HepG2 (cell line): ENCODE data around the gene RAB11FIP2. TPM values are rescaled to one million over a fixed set of nuclear protein-coding genes. Genes with fewer than 3 reads are reported as not detected.

Experiments
- ATAC-seq: fragments of 200-7000 bp; cut with Tn5 transposase; 3 replicates; pipeline ENCODE4 v1.9.1; 2020; ENCODE audit warnings: mild to moderate bottlenecking, moderate library complexity
- BruUV-seq: library from RNA; stranded (reverse); fragments of 400-500 nt; replicated peaks from 2 replicates; lab custom pipeline; 2021; lab: Mats Ljungman, UMichigan
- CTCF ChIA-PET: fragments of 300-600 bp; formaldehyde crosslinking; extraction: SDS; loops from one replicate; lab custom pipeline; 2021; ENCODE audit warnings: low total read pairs, inconsistent platforms, low intra/inter-chr PET ratio; lab: Yijun Ruan, JAX
- POLR2A ChIA-PET: fragments of 350-600 bp; sonication (Branson Sonifier 250); formaldehyde crosslinking; loops from one replicate; lab custom pipeline; 2020; ENCODE audit warnings: antibody characterized with exemption, inconsistent platforms; lab: Yijun Ruan, JAX
- DNase-seq: peaks from one replicate; pipeline ENCODE4 v3.0.0-alpha.2; 2015; ENCODE audit warnings: low spot score
- FAIRE-seq: peaks from 3 replicates; lab custom pipeline; 2011; peaks lifted over from hg19 to GRCh38; lab: Jason Lieb, UNC
- H2AFZ ChIP-seq: one replicate; pipeline ENCODE4 v1.6.1; 2011; ENCODE audit warnings: low read length, inconsistent platforms
- H3K27ac ChIP-seq: fragments of 300-600 bp; 3 replicates; pipeline ENCODE4 v1.8.0; 2011; ENCODE audit warnings: mixed run types, mild to moderate bottlenecking, mixed read lengths, low read length, inconsistent platforms; ENCODE audit not compliant: insufficient read depth; ENCODE audit errors: extremely low read length
- H3K27me3 ChIP-seq, 2 experiments: fragments of 200-600 bp in 1 of 2; 2 replicates in 1 of 2; 3 replicates in 1 of 2; pipeline versions ENCODE4 v1.6.0 to v1.8.0; 2011; ENCODE audit warnings: low read length in 2 of 2, mild to moderate bottlenecking in 2 of 2, moderate library complexity in 2 of 2, inconsistent platforms in 1 of 2; ENCODE audit not compliant: insufficient read depth in 2 of 2, control insufficient read depth in 1 of 2
- H3K36me3 ChIP-seq, 2 experiments: fragments of 200-600 bp in 1 of 2; replicated peaks in 1 of 2; 2 replicates in 1 of 2; 3 replicates in 1 of 2; pipeline versions ENCODE4 v1.5.1 to v1.8.0; 2011; ENCODE audit warnings: low read length in 2 of 2, inconsistent platforms in 1 of 2; ENCODE audit not compliant: insufficient read depth in 2 of 2, control insufficient read depth in 1 of 2
- H3K4me1 ChIP-seq: 2 replicates; pipeline ENCODE4 v1.5.1; 2012; ENCODE audit warnings: low read length, inconsistent platforms; ENCODE audit not compliant: insufficient read depth
- H3K4me2 ChIP-seq: 2 replicates; pipeline ENCODE4 v1.6.0; 2011; ENCODE audit warnings: low read depth, low read length, inconsistent platforms
- H3K4me3 ChIP-seq, 3 experiments: fragments of 200-600 bp in 1 of 3; sonication (generic), shearing (Covaris generic) in 1 of 3; replicated peaks in 1 of 3; 2 replicates each; pipeline ENCODE4 v1.5.1; 2011 to 2016; ENCODE audit warnings: low read length in 3 of 3, inconsistent platforms in 2 of 3, low read depth in 2 of 3, mild to moderate bottlenecking in 2 of 3, control low read depth in 1 of 3, mixed read lengths in 1 of 3; ENCODE audit not compliant: insufficient read depth in 1 of 3
- H3K79me2 ChIP-seq: one replicate; pipeline ENCODE4 v1.6.1; 2011; ENCODE audit warnings: low read length, inconsistent platforms; ENCODE audit not compliant: insufficient read depth
- H3K9ac ChIP-seq: 2 replicates; pipeline ENCODE4 v1.6.0; 2011; ENCODE audit warnings: mild to moderate bottlenecking, low read depth, low read length, inconsistent platforms; ENCODE audit not compliant: insufficient read depth
- H3K9me3 ChIP-seq: 2 replicates; pipeline ENCODE4 v1.5.1; 2012; ENCODE audit warnings: mild to moderate bottlenecking, low read length
- H4K20me1 ChIP-seq: 2 replicates; pipeline ENCODE4 v1.6.0; 2011; ENCODE audit warnings: inconsistent platforms, mild to moderate bottlenecking, low read length, moderate library complexity; ENCODE audit not compliant: insufficient read depth
- KLF9 ChIP-seq: IDR thresholded peaks from 2 replicates; pipeline ENCODE4 v1.6.1; 2016; ENCODE audit warnings: low read depth
- NFKBIZ ChIP-seq: IDR thresholded peaks from 2 replicates; pipeline ENCODE4 v1.6.1; 2018; ENCODE audit warnings: missing genetic modification reagents, missing compliant biosample characterization
- RELA ChIP-seq: sonication (generic); formaldehyde crosslinking; IDR thresholded peaks from 2 replicates; pipeline ENCODE4 v1.4.0; 2020; ENCODE audit warnings: missing genetic modification reagents
- SMYD3 ChIP-seq: sonication (generic); formaldehyde crosslinking; IDR thresholded peaks from 2 replicates; pipeline ENCODE4 v1.8.1; 2023; ENCODE audit warnings: mild to moderate bottlenecking, missing genetic modification reagents
- SOX13 ChIP-seq, 3 experiments: fragments of 450-650 bp in 1 of 3; sonication (generic) in 1 of 3; formaldehyde crosslinking in 1 of 3; IDR thresholded peaks in 2 of 3; conservative IDR thresholded peaks in 1 of 3; 2 replicates each; pipeline versions ENCODE4 v1.5.0 to v1.6.1; 2016 to 2020; ENCODE audit warnings: antibody characterized with exemption in 1 of 3, mild to moderate bottlenecking in 1 of 3, missing compliant biosample characterization in 1 of 3, missing genetic modification reagents in 1 of 3, moderate library complexity in 1 of 3
- SOX5 ChIP-seq: IDR thresholded peaks from 2 replicates; pipeline ENCODE4 v1.6.1; 2016; ENCODE audit warnings: borderline replicate concordance
- SOX6 ChIP-seq, 2 experiments: fragments of 450-650 bp in 1 of 2; sonication (generic) in 1 of 2; formaldehyde crosslinking in 1 of 2; IDR thresholded peaks; 2 replicates each; pipeline versions ENCODE4 v1.4.0 to v1.6.1; 2017 to 2020; ENCODE audit warnings: antibody characterized with exemption in 1 of 2, mild to moderate bottlenecking in 1 of 2, missing genetic modification reagents in 1 of 2
- TCF7L2 ChIP-seq: IDR thresholded peaks from 2 replicates; pipeline ENCODE4 v1.6.1; 2011; ENCODE audit warnings: mild to moderate bottlenecking, low read depth, low read length, moderate library complexity
- ZFP37 ChIP-seq: sonication (generic); formaldehyde crosslinking; IDR thresholded peaks from 2 replicates; pipeline ENCODE4 v1.4.0; 2020; ENCODE audit warnings: missing genetic modification reagents, borderline replicate concordance
- ZFYVE20 ChIP-seq: sonication (generic); formaldehyde crosslinking; IDR thresholded peaks from 2 replicates; pipeline ENCODE4 v1.8.0; 2023; ENCODE audit warnings: low read depth, mild to moderate bottlenecking, moderate library complexity, missing genetic modification reagents, borderline replicate concordance
- ZNF331 ChIP-seq: sonication (generic); formaldehyde crosslinking; IDR thresholded peaks from 2 replicates; pipeline ENCODE4 v1.4.0; 2020; ENCODE audit warnings: missing genetic modification reagents
- WGBS: methylation state at CpG from one replicate; pipeline ENCODE4 v1.1.6; 2017; ENCODE audit warnings: low lambda C conversion rate; 5-methylcytosine and 5-hydroxymethylcytosine counted together
- in situ Hi-C: cut with HindIII; loops from 2 replicates; pipeline ENCODE4 v1.10.0; 2017; ENCODE audit warnings: low pct_unique_long_range_greater_than_20kb; ENCODE audit not compliant: extremely low pct_ligation_motif_present
- intact Hi-C: fragments of 100-400 bp; cut with micrococcal nuclease; formaldehyde crosslinking; loops from one replicate; pipeline ENCODE4 v1.10.0; 2022; ENCODE audit not compliant: unreplicated experiment
- polyA plus RNA-seq, 8 experiments: library from polyadenylated mRNA; depleted of rRNA in 3 of 8; stranded (reverse) in 7 of 8; unstranded in 1 of 8; fragments of >200 nt; fragmentation: Illumina TruSeq in 4 of 8; extraction: Trizol in 4 of 8; gene quantifications; 2 replicates each; pipeline versions ENCODE4 v1.2.1 to v1.2.3, GENCODE V29; 2011 to 2016; ENCODE audit warnings: low read depth in 4 of 8, missing spikeins in 1 of 8, mixed read lengths in 1 of 8; ENCODE audit not compliant: insufficient read depth in 1 of 8
- total RNA-seq, 5 experiments: library from RNA; depleted of rRNA; stranded (reverse); fragments of >200 nt; fragmentation: Illumina TruSeq; extraction: Trizol; gene quantifications; 2 replicates each; pipeline ENCODE4 v1.2.3, GENCODE V29; 2016; ENCODE audit warnings: low read depth in 1 of 5
- TF ChIP-seq, protein P1 (sequence below): IDR thresholded peaks from 2 replicates; pipeline ENCODE4 v1.4.0; 2020; ENCODE audit warnings: mild to moderate bottlenecking, missing genetic modification reagents
- TF ChIP-seq, protein P2 (sequence below): sonication (generic); formaldehyde crosslinking; IDR thresholded peaks from 2 replicates; pipeline ENCODE4 v1.5.1; 2020; ENCODE audit warnings: missing genetic modification reagents, mild to moderate bottlenecking, borderline replicate concordance
- TF ChIP-seq, protein P3 (sequence below): IDR thresholded peaks from 2 replicates; pipeline ENCODE4 v1.6.1; 2016

Gene RAB11FIP2
- total and polyA plus RNA-seq, 2 of the 13 experiments (the other 11 are each of a cell fraction or from before 2014, with no cell fraction given): 4.7 to 13.0 TPM

DNA sequence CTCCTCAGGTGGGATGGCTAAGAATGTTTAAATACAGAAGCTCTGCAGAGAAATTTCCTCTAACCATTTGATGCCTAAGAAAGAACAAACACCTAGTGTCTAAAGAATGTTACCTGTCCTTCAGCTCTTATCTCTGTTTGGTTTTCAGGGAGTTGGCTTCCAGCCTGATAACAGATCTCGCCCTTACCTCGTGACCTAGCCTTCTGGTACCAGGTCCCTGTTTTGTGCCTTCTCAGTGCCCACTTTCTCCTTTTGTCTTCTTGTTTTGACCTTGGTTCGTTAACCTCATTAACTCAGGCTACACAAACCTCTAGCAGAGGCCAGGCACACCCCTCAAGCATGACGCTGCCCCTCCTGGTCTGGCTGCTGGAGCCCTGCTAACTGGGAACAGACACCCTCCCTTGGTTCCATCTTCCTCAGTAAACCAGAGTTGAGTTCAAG lies 16.1 kb upstream of the RAB11FIP2 start:
- H3K36me3 ChIP-seq: no peaks in the 10 kb centered on the region
- H3K79me2 ChIP-seq: no peaks in the 10 kb centered on the region
- H4K20me1 ChIP-seq: no peaks in the 10 kb centered on the region
- H3K27ac ChIP-seq: no peak overlapping the region
- peaks cover 12% of the 10 kb centered on the region for H3K4me1 ChIP-seq
- no peaks in the 10 kb centered on the region for H3K27me3 ChIP-seq
- TF ChIP-seq ZFP37: no peak
- TF ChIP-seq SOX5 (CRISPR knock-in tag): peak; percentile 24; the same call in 1 of the 2 replicates
- TF ChIP-seq, protein P1, sequence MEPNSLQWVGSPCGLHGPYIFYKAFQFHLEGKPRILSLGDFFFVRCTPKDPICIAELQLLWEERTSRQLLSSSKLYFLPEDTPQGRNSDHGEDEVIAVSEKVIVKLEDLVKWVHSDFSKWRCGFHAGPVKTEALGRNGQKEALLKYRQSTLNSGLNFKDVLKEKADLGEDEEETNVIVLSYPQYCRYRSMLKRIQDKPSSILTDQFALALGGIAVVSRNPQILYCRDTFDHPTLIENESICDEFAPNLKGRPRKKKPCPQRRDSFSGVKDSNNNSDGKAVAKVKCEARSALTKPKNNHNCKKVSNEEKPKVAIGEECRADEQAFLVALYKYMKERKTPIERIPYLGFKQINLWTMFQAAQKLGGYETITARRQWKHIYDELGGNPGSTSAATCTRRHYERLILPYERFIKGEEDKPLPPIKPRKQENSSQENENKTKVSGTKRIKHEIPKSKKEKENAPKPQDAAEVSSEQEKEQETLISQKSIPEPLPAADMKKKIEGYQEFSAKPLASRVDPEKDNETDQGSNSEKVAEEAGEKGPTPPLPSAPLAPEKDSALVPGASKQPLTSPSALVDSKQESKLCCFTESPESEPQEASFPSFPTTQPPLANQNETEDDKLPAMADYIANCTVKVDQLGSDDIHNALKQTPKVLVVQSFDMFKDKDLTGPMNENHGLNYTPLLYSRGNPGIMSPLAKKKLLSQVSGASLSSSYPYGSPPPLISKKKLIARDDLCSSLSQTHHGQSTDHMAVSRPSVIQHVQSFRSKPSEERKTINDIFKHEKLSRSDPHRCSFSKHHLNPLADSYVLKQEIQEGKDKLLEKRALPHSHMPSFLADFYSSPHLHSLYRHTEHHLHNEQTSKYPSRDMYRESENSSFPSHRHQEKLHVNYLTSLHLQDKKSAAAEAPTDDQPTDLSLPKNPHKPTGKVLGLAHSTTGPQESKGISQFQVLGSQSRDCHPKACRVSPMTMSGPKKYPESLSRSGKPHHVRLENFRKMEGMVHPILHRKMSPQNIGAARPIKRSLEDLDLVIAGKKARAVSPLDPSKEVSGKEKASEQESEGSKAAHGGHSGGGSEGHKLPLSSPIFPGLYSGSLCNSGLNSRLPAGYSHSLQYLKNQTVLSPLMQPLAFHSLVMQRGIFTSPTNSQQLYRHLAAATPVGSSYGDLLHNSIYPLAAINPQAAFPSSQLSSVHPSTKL (CRISPR knock-in tag): peak; percentile 27; the same call in 1 of the 2 replicates
- no peak for TF ChIP-seq SOX6 (IDR thresholded peaks at IDR 0.05)
- TF ChIP-seq SOX6 (CRISPR knock-in tag; IDR thresholded peaks at IDR 0.05): 0 out of 2 replicates have a peak, but pooled peaks have one; percentile 34
- peak; percentile 65; the same call in 1 of the 2 replicates for TF ChIP-seq ZNF331 (CRISPR knock-in tag)
- TF ChIP-seq SOX13 (IDR thresholded peaks at IDR 0.05): no peak
- peak in 1 of 2 experiments; percentile 58; a peak in 2 of 4 replicates for TF ChIP-seq SOX13 (CRISPR knock-in tag; conservative IDR thresholded peaks at IDR 0.05 in 1 of 2, IDR thresholded peaks at IDR 0.05 in 1 of 2)
- TF ChIP-seq, protein P2, sequence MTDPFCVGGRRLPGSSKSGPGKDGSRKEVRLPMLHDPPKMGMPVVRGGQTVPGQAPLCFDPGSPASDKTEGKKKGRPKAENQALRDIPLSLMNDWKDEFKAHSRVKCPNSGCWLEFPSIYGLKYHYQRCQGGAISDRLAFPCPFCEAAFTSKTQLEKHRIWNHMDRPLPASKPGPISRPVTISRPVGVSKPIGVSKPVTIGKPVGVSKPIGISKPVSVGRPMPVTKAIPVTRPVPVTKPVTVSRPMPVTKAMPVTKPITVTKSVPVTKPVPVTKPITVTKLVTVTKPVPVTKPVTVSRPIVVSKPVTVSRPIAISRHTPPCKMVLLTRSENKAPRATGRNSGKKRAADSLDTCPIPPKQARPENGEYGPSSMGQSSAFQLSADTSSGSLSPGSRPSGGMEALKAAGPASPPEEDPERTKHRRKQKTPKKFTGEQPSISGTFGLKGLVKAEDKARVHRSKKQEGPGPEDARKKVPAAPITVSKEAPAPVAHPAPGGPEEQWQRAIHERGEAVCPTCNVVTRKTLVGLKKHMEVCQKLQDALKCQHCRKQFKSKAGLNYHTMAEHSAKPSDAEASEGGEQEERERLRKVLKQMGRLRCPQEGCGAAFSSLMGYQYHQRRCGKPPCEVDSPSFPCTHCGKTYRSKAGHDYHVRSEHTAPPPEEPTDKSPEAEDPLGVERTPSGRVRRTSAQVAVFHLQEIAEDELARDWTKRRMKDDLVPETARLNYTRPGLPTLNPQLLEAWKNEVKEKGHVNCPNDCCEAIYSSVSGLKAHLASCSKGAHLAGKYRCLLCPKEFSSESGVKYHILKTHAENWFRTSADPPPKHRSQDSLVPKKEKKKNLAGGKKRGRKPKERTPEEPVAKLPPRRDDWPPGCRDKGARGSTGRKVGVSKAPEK (CRISPR knock-in tag): no peak
- no peak for TF ChIP-seq ZFYVE20
- TF ChIP-seq, protein P3, sequence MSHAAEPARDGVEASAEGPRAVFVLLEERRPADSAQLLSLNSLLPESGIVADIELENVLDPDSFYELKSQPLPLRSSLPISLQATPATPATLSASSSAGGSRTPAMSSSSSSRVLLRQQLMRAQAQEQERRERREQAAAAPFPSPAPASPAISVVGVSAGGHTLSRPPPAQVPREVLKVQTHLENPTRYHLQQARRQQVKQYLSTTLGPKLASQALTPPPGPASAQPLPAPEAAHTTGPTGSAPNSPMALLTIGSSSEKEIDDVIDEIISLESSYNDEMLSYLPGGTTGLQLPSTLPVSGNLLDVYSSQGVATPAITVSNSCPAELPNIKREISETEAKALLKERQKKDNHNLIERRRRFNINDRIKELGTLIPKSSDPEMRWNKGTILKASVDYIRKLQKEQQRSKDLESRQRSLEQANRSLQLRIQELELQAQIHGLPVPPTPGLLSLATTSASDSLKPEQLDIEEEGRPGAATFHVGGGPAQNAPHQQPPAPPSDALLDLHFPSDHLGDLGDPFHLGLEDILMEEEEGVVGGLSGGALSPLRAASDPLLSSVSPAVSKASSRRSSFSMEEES (CRISPR knock-in tag): peak; percentile 65; the same call in 1 of the 2 replicates
- TF ChIP-seq KLF9 (CRISPR knock-in tag): no peak
- TF ChIP-seq RELA (CRISPR knock-in tag): no peak
- no peak for TF ChIP-seq SMYD3
- no peak for TF ChIP-seq TCF7L2
- no peak for TF ChIP-seq NFKBIZ (CRISPR knock-in tag)
- TF ChIP-seq, all 625 proteins: peak for 6
- no peak overlapping the region for H2AFZ ChIP-seq
- intact Hi-C loops: no loop called here
- H3K9me3 ChIP-seq: no peaks in the 10 kb centered on the region
- peak overlapping the region; percentile 9; the same call in 1 of the 2 replicates for H3K4me2 ChIP-seq
- no peak for FAIRE-seq
- no peak overlapping the region for H3K4me3 ChIP-seq
- no peak overlapping the region for H3K9ac ChIP-seq
- no peak for ATAC-seq
- ChIA-PET POLR2A (no interaction called here), CTCF (no interaction called here)
- in situ Hi-C loops: no loop called here
- no TSS peak for BruUV-seq
- 2% methylated on average over 4 of the region's 4 CpGs for WGBS
- peak; percentile 27 for DNase-seq
